Colonic mucosa (tissue), 4 donors: ENCODE measurements around the gene WDFY4. TPM values are rescaled to one million over a fixed set of nuclear protein-coding genes. Genes with fewer than 3 reads are reported as not detected.

Experiments
- DNase-seq: peaks from one replicate; pipeline ENCODE4 v3.0.0-alpha.2; 2020
- H3K27ac ChIP-seq: fragments of 200-600 bp; one replicate; pipeline ENCODE4 v1.8.0; 2021
- H3K27me3 ChIP-seq: fragments of 200-600 bp; one replicate; pipeline ENCODE4 v1.8.0; 2021
- H3K36me3 ChIP-seq: fragments of 200-600 bp; one replicate; pipeline ENCODE4 v1.8.0; 2021
- H3K4me1 ChIP-seq: fragments of 200-600 bp; one replicate; pipeline ENCODE4 v1.8.0; 2021; ENCODE audit warnings: mild to moderate bottlenecking
- H3K4me3 ChIP-seq: fragments of 200-600 bp; one replicate; pipeline ENCODE4 v1.8.0; 2021
- H3K9ac ChIP-seq, 2 donors: one replicate each; pipeline ENCODE4 v1.7.0; 2013; ENCODE audit warnings: control low read depth in 2 of 2, low read depth in 2 of 2, low read length in 2 of 2
- H3K9me3 ChIP-seq: fragments of 200-600 bp; one replicate; pipeline ENCODE4 v1.8.0; 2021
- CTCF ChIP-seq: fragments of 200-600 bp; IDR thresholded peaks from one replicate; pipeline ENCODE4 v1.8.0; 2022; ENCODE audit warnings: antibody characterized with exemption, mild to moderate bottlenecking
- intact Hi-C: fragments of 100-400 bp; cut with DNase I; formaldehyde crosslinking; loops from one replicate; pipeline ENCODE4 v1.14.1; 2022
- total RNA-seq, 2 donors: library from RNA; stranded (reverse); fragmentation: NEBNext Ultra II Directional in 1 of 2; extraction: Animal tissue kit (Norgen Biotek cat#: 25700) in 1 of 2; gene quantifications; one replicate each; pipeline ENCODE4 v1.2.1, GENCODE V29; 2021
- donor health status: healthy.
- donor health status: DM: no; HTN: no; CAD: no.
- donor health status: DM: no; HTN: no; CAD: no.

The WDFY4 gene
- total RNA-seq, 2 donors from 2014 or later = 1.5 to 1.6 TPM

- no peak for TF ChIP-seq CTCF
- no peaks in the 10 kb centered on the region for H3K9me3 ChIP-seq
- H3K27ac ChIP-seq = no peak overlapping the region
- no peak for DNase-seq
- peaks cover 2% of the 10 kb centered on the region for H3K4me1 ChIP-seq
- no peak overlapping the region for H3K9ac ChIP-seq
- H3K27me3 ChIP-seq = no peaks in the 10 kb centered on the region
- H3K4me3 ChIP-seq = no peak overlapping the region
- H3K36me3 ChIP-seq = no peaks in the 10 kb centered on the region
- intact Hi-C loops = no loop called here
Measured at GRCh38 chr10:49008091-49008490, 323.4 kb downstream of the WDFY4 start.

GRCh38 chr10:49008505-49009198 lies 324.0 kb downstream of the WDFY4 start:
- Histone ChIP-seq H3K27ac (no peak overlapping the region), H3K9ac (no peak overlapping the region), H3K36me3 (no peaks in the 10 kb centered on the region), H3K27me3 (no peaks in the 10 kb centered on the region), H3K4me1 (peaks cover 2% of the 10 kb centered on the region), H3K4me3 (no peak overlapping the region), H3K9me3 (no peaks in the 10 kb centered on the region)
- no peak for DNase-seq
- no peak for TF ChIP-seq CTCF
- intact Hi-C loops = no loop called here

DNA sequence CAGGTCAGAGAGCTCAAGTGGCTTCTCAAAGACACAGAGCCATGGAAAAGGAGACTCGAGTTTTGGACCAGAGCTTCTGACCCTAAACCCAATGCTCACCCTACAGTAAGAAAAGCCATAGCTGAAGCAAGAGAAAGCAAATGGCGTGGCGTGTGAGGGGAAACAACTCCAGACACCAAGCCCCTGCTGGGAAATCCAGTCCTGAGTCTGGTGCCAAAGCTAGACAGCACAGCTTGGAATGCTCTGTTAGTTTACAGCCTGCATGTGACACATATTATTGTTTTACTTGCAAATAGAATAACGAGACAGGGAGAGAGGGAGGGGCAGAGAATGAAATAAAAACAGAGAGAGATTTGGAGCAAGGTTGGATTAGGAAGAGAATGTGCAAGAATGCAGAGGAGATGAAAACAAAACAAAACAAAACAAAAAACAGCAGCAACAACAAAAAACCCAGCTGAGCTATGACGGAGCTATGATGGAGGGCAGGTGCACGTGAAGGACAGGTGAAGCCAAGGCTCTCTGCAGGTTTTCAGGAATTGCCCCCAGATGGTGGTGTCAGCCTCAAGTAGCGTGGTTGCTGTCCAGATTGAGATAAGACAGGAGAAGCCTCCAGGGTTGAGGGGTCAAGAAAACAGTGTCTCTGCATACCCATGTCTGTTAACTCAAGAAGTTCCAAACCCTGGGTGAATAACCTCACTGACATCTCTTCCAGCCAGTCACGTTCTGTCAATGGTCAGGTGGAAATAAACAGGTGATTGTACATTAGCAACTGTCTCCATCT lies 324.7 kb downstream of the WDFY4 start:
- Histone ChIP-seq H3K36me3 (no peaks in the 10 kb centered on the region), H3K9me3 (no peaks in the 10 kb centered on the region), H3K27ac (no peak overlapping the region), H3K27me3 (no peaks in the 10 kb centered on the region), H3K4me3 (no peak overlapping the region), H3K4me1 (peaks cover 2% of the 10 kb centered on the region), H3K9ac (no peak overlapping the region)
- no peak for TF ChIP-seq CTCF
- DNase-seq = no peak
- intact Hi-C loops = no loop called here

DNA sequence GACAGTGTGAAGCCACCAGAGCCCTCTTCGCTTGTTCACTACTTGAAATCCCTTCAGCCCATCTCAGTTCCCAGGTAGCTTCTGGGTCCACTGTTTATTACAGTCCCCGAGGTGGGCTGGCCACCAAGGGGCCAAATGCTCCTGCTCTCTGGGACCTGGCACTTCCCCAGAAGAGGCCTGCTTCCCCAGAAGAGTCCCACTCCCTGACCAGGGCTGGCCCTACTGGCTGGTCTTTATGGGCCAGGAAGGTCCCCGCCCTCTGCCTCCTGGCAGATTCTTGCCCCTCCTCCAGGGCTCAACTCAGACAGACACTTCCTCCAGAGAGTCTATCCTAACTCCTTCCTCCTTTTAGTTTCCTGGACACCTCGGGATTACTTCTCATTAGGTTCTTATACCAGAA lies 325.6 kb downstream of the WDFY4 start:
- Histone ChIP-seq H3K9me3 (no peaks in the 10 kb centered on the region), H3K27me3 (no peaks in the 10 kb centered on the region), H3K4me1 (peaks cover 2% of the 10 kb centered on the region), H3K4me3 (no peak overlapping the region), H3K36me3 (no peaks in the 10 kb centered on the region), H3K27ac (no peak overlapping the region), H3K9ac (no peak overlapping the region)
- no peak for TF ChIP-seq CTCF
- intact Hi-C loops = no loop called here
- DNase-seq = peak; percentile 44

GRCh38 chr10:49010865-49011264 lies 326.2 kb downstream of the WDFY4 start:
- H3K9ac ChIP-seq = no peak overlapping the region
- intact Hi-C loops = no loop called here
- H3K4me3 ChIP-seq = no peak overlapping the region
- no peaks in the 10 kb centered on the region for H3K27me3 ChIP-seq
- no peak for DNase-seq
- H3K4me1 ChIP-seq = peaks cover 2% of the 10 kb centered on the region
- no peaks in the 10 kb centered on the region for H3K9me3 ChIP-seq
- no peak for TF ChIP-seq CTCF
- no peaks in the 10 kb centered on the region for H3K36me3 ChIP-seq
- no peak overlapping the region for H3K27ac ChIP-seq
